DOHH2 (cell line): Measurements from ENCODE around the gene APH1B.

Experiments used
- H3F3A ChIP-seq: fragments of 200-600 bp; sonication (generic), shearing (Covaris generic); 2 replicates; pipeline ENCODE4 v1.6.0; 2016; ENCODE audit warnings: antibody characterized with exemption, mild to moderate bottlenecking; ENCODE audit not compliant: control insufficient read depth, insufficient read depth
- H3K27ac ChIP-seq: fragments of 200-600 bp; sonication (generic); 2 replicates; pipeline ENCODE4 v1.5.1; 2014; ENCODE audit warnings: low read depth, mild to moderate bottlenecking, low read length, moderate library complexity
- H3K27me3 ChIP-seq: fragments of 200-600 bp; sonication (generic); 2 replicates; pipeline ENCODE4 v1.6.1; 2014; ENCODE audit warnings: mild to moderate bottlenecking, low read length, mixed read lengths; ENCODE audit not compliant: control insufficient read depth
- H3K36me3 ChIP-seq: fragments of 200-600 bp; sonication (generic); 2 replicates; pipeline ENCODE4 v1.6.1; 2014; ENCODE audit warnings: mild to moderate bottlenecking, low read length, moderate library complexity, mixed read lengths; ENCODE audit not compliant: control insufficient read depth
- H3K4me1 ChIP-seq: fragments of 200-600 bp; sonication (generic); 2 replicates; pipeline ENCODE4 v1.6.1; 2014; ENCODE audit warnings: mild to moderate bottlenecking, low read length, mixed read lengths; ENCODE audit not compliant: control insufficient read depth
- H3K4me2 ChIP-seq: fragments of 200-600 bp; sonication (generic); 2 replicates; pipeline ENCODE4 v1.6.0; 2014; ENCODE audit warnings: mild to moderate bottlenecking, low read length, moderate library complexity
- H3K4me3 ChIP-seq: fragments of 200-600 bp; sonication (generic); 2 replicates; pipeline ENCODE4 v1.5.1; 2014; ENCODE audit warnings: mild to moderate bottlenecking, low read length, mixed read lengths
- H3K79me2 ChIP-seq: fragments of 200-600 bp; sonication (generic); 2 replicates; pipeline ENCODE4 v1.6.1; 2014; ENCODE audit warnings: mild to moderate bottlenecking, low read length, mixed read lengths; ENCODE audit not compliant: control insufficient read depth
- H3K9me2 ChIP-seq: fragments of 200-600 bp; sonication (generic); replicated peaks from 2 replicates; pipeline ENCODE4 v1.6.1; 2014; ENCODE audit warnings: mild to moderate bottlenecking, low read length, mixed read lengths; ENCODE audit not compliant: control insufficient read depth
- H3K9me3 ChIP-seq: fragments of 200-600 bp; sonication (generic); 2 replicates; pipeline ENCODE4 v1.6.1; 2014; ENCODE audit warnings: antibody characterized with exemption, low read length, mixed read lengths; ENCODE audit not compliant: control insufficient read depth, insufficient read depth
- H4K20me1 ChIP-seq: fragments of 200-600 bp; sonication (generic); 2 replicates; pipeline ENCODE4 v1.6.0; 2014; ENCODE audit warnings: low read depth, mild to moderate bottlenecking, antibody characterized with exemption, low read length, moderate library complexity; ENCODE audit not compliant: control insufficient read depth, insufficient read depth
- CTCF ChIP-seq: fragments of 200-600 bp; sonication (generic); IDR thresholded peaks from one replicate; pipeline ENCODE4 v1.5.1; 2014; ENCODE audit warnings: antibody characterized with exemption, mild to moderate bottlenecking, low read depth, low read length; ENCODE audit not compliant: poor library complexity, severe bottlenecking
- EZH2phosphoT487 ChIP-seq: fragments of 200-600 bp; sonication (generic); IDR thresholded peaks from 2 replicates; pipeline ENCODE4 v1.6.1; 2017; ENCODE audit warnings: borderline replicate concordance, mild to moderate bottlenecking, antibody characterized with exemption, low read length, moderate library complexity, mixed read lengths

The APH1B gene

GRCh38 chr15:63260791-63261190, 16.6 kb upstream of the APH1B start:
- H3K4me2 ChIP-seq: no peak overlapping the region
- no peaks in the 10 kb centered on the region for H3K9me2 ChIP-seq
- H4K20me1 ChIP-seq: no peaks in the 10 kb centered on the region
- no peak overlapping the region for H3K4me3 ChIP-seq
- no peak overlapping the region for H3K27ac ChIP-seq
- H3K27me3 ChIP-seq: no peaks in the 10 kb centered on the region
- TF ChIP-seq CTCF (no peak), EZH2phosphoT487 (no peak)
- H3K79me2 ChIP-seq: no peaks in the 10 kb centered on the region
- H3K36me3 ChIP-seq: peaks cover 45% of the 10 kb centered on the region
- H3K4me1 ChIP-seq: no peaks in the 10 kb centered on the region
- H3F3A ChIP-seq: no peaks in the 10 kb centered on the region
- no peaks in the 10 kb centered on the region for H3K9me3 ChIP-seq

GRCh38 chr15:63261311-63261710, 16.1 kb upstream of the APH1B start:
- H4K20me1 ChIP-seq: no peaks in the 10 kb centered on the region
- H3K4me1 ChIP-seq: no peaks in the 10 kb centered on the region
- no peaks in the 10 kb centered on the region for H3K9me3 ChIP-seq
- no peak for TF ChIP-seq EZH2phosphoT487
- no peak for TF ChIP-seq CTCF
- H3K4me2 ChIP-seq: no peak overlapping the region
- H3K36me3 ChIP-seq: peaks cover 44% of the 10 kb centered on the region
- H3F3A ChIP-seq: no peaks in the 10 kb centered on the region
- no peaks in the 10 kb centered on the region for H3K27me3 ChIP-seq
- no peaks in the 10 kb centered on the region for H3K9me2 ChIP-seq
- no peak overlapping the region for H3K27ac ChIP-seq
- H3K79me2 ChIP-seq: no peaks in the 10 kb centered on the region
- no peak overlapping the region for H3K4me3 ChIP-seq

GRCh38 chr15:63263519-63263918, 13.9 kb upstream of the APH1B start:
- Histone ChIP-seq H3K27me3 (no peaks in the 10 kb centered on the region), H3K9me2 (no peaks in the 10 kb centered on the region), H3K9me3 (no peaks in the 10 kb centered on the region), H3K4me1 (no peaks in the 10 kb centered on the region), H4K20me1 (no peaks in the 10 kb centered on the region), H3F3A (no peaks in the 10 kb centered on the region), H3K27ac (no peak overlapping the region), H3K4me2 (no peak overlapping the region), H3K4me3 (no peak overlapping the region), H3K36me3 (peaks cover 33% of the 10 kb centered on the region), H3K79me2 (no peaks in the 10 kb centered on the region)
- TF ChIP-seq EZH2phosphoT487 (no peak), CTCF (no peak)

- Histone ChIP-seq H3K79me2 (no peaks in the 10 kb centered on the region), H3F3A (no peaks in the 10 kb centered on the region), H3K9me3 (no peaks in the 10 kb centered on the region), H3K4me1 (no peaks in the 10 kb centered on the region), H3K36me3 (peaks cover 27% of the 10 kb centered on the region), H4K20me1 (no peaks in the 10 kb centered on the region), H3K9me2 (no peaks in the 10 kb centered on the region), H3K27ac (no peak overlapping the region), H3K4me3 (no peak overlapping the region), H3K4me2 (no peak overlapping the region), H3K27me3 (no peaks in the 10 kb centered on the region)
- TF ChIP-seq CTCF (no peak), EZH2phosphoT487 (no peak)
Observed at GRCh38 chr15:63264688-63265293, 12.6 kb upstream of the APH1B start.
